GM23248 (cell line): ENCODE data around the gene CCDC175.

Experiments used
- EZH2 ChIP-seq: fragments of 200-600 bp; sonication (generic); IDR thresholded peaks from 2 replicates; pipeline ENCODE4 v1.6.1; 2018; ENCODE audit warnings: antibody characterized with exemption, mild to moderate bottlenecking; ENCODE audit not compliant: insufficient read depth, poor library complexity, severe bottlenecking
- EZH2phosphoT487 ChIP-seq: fragments of 200-600 bp; sonication (generic); IDR thresholded peaks from 2 replicates; pipeline ENCODE4 v1.6.1; 2018; ENCODE audit warnings: antibody characterized with exemption, moderate library complexity, mild to moderate bottlenecking, low read depth; ENCODE audit not compliant: insufficient read depth

GRCh38 chr14:59483363-59483762 is 93.2 kb downstream of the CCDC175 start:
- no peak for TF ChIP-seq EZH2
- TF ChIP-seq EZH2phosphoT487 = no peak
